Glutamatergic neuron (in vitro differentiated cells): ENCODE results near the gene SLC66A2. TPM values are rescaled to one million over a fixed set of nuclear protein-coding genes. Genes with fewer than 3 reads are reported as not detected.

ENCODE experiments used
- DNase-seq: peaks from one replicate; pipeline ENCODE4 v3.0.0; 2022
- H3K27ac Mint-ChIP-seq: one replicate; pipeline ENCODE4 v1.8.0; 2020; ENCODE audit warnings: mild to moderate bottlenecking, mixed read lengths, inconsistent platforms; ENCODE audit not compliant: unreplicated experiment
- H3K27me3 Mint-ChIP-seq: one replicate; pipeline ENCODE4 v1.8.0; 2020; ENCODE audit warnings: mild to moderate bottlenecking, moderate library complexity, mixed read lengths, inconsistent platforms; ENCODE audit not compliant: unreplicated experiment
- H3K36me3 Mint-ChIP-seq: one replicate; pipeline ENCODE4 v1.8.0; 2020; ENCODE audit warnings: mild to moderate bottlenecking, mixed read lengths, inconsistent platforms; ENCODE audit not compliant: unreplicated experiment
- H3K4me1 Mint-ChIP-seq: one replicate; pipeline ENCODE4 v1.8.0; 2020; ENCODE audit warnings: mild to moderate bottlenecking, low read depth, mixed read lengths, inconsistent platforms; ENCODE audit not compliant: unreplicated experiment
- H3K4me3 Mint-ChIP-seq: one replicate; pipeline ENCODE4 v1.8.0; 2020; ENCODE audit warnings: mild to moderate bottlenecking, mixed read lengths, inconsistent platforms; ENCODE audit not compliant: unreplicated experiment
- H3K9me3 Mint-ChIP-seq: one replicate; pipeline ENCODE4 v1.8.0; 2020; ENCODE audit warnings: mild to moderate bottlenecking, moderate library complexity, mixed read lengths, inconsistent platforms; ENCODE audit not compliant: unreplicated experiment
- total RNA-seq: library from RNA; stranded (reverse); fragmentation: NEBNext Ultra II Directional; extraction: Animal tissue kit (Norgen Biotek cat#: 25700); gene quantifications from one replicate; pipeline ENCODE4 v1.2.1, GENCODE V29; 2021; ENCODE audit not compliant: unreplicated experiment
- TF ChIP-seq, protein P1 (sequence below): fragments of 200-600 bp; sonication (generic); IDR thresholded peaks from one replicate; pipeline ENCODE4 v1.5.0; 2021; ENCODE audit not compliant: partially characterized antibody, unreplicated experiment

The SLC66A2 gene
- total RNA-seq, 1 donor from 2014 or later = 56.6 TPM

- Mint-ChIP-seq H3K4me3 (no peak overlapping the region), H3K9me3 (peaks cover 31% of the 10 kb centered on the region), H3K4me1 (peaks cover 25% of the 10 kb centered on the region), H3K27me3 (peaks cover 13% of the 10 kb centered on the region), H3K27ac (no peak overlapping the region), H3K36me3 (peaks cover 43% of the 10 kb centered on the region)
- DNase-seq = no peak
- TF ChIP-seq, protein P1, sequence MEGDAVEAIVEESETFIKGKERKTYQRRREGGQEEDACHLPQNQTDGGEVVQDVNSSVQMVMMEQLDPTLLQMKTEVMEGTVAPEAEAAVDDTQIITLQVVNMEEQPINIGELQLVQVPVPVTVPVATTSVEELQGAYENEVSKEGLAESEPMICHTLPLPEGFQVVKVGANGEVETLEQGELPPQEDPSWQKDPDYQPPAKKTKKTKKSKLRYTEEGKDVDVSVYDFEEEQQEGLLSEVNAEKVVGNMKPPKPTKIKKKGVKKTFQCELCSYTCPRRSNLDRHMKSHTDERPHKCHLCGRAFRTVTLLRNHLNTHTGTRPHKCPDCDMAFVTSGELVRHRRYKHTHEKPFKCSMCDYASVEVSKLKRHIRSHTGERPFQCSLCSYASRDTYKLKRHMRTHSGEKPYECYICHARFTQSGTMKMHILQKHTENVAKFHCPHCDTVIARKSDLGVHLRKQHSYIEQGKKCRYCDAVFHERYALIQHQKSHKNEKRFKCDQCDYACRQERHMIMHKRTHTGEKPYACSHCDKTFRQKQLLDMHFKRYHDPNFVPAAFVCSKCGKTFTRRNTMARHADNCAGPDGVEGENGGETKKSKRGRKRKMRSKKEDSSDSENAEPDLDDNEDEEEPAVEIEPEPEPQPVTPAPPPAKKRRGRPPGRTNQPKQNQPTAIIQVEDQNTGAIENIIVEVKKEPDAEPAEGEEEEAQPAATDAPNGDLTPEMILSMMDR = no peak
Measured at GRCh38 chr18:79930020-79930642, 21.3 kb downstream of the SLC66A2 start.

- no peak for DNase-seq
- Mint-ChIP-seq H3K4me3 (no peak overlapping the region), H3K4me1 (peaks cover 16% of the 10 kb centered on the region), H3K27ac (no peak overlapping the region), H3K36me3 (peaks cover 43% of the 10 kb centered on the region), H3K9me3 (peaks cover 34% of the 10 kb centered on the region), H3K27me3 (peaks cover 7% of the 10 kb centered on the region)
- TF ChIP-seq, protein P1 = no peak
Measured at GRCh38 chr18:79928563-79928960, 22.9 kb downstream of the SLC66A2 start.

- peaks cover 37% of the 10 kb centered on the region for H3K36me3 Mint-ChIP-seq
- TF ChIP-seq, protein P1 = no peak
- H3K27me3 Mint-ChIP-seq = peaks cover 7% of the 10 kb centered on the region
- no peak overlapping the region for H3K27ac Mint-ChIP-seq
- peaks cover 15% of the 10 kb centered on the region for H3K4me1 Mint-ChIP-seq
- H3K9me3 Mint-ChIP-seq = peaks cover 32% of the 10 kb centered on the region
- no peak for DNase-seq
- H3K4me3 Mint-ChIP-seq = no peak overlapping the region
Measured at GRCh38 chr18:79927607-79928562, 23.6 kb downstream of the SLC66A2 start.

DNA sequence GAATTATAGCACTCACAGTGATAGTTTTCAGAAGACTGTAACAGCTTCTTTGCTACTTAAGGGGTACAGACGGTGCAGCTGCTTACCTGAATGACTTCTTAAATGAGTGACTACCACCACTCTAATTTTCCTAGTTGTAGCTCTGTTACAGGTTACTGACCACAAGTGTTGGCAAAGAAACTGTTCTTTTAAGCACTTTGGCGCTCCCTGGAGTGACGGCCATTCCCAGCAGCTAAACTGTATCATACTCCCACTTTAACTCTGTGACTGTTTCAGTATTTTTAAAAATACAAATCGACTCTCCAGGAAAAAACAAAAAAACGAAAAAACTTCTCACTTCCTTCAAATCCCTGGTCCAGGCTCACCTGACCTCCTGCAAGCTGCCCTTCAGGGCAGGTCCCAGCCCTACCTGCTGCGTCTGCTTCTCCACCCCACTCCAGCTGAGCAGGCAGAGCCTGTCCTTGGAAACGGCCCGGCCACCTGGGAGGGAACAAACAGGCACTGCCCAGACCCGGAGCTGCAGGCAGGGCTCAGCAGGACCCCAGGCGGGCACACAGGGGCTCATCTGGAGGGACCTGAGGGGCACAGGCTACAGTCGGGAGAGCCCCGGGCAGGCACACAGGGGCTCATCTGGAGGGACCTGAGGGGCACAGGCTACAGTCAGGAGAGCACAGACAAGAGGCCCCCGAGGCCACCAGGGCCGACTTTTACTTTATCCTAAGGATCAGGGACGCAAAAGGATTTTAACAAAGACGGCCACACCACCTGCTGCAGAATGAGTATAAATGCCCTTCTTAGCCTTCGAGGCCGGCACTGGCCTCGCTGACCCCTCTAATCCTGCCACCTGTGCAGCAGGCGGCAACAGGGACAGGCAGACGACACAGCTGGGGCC is 24.5 kb downstream of the SLC66A2 start:
- Mint-ChIP-seq H3K4me3 (no peak overlapping the region), H3K4me1 (peaks cover 15% of the 10 kb centered on the region), H3K9me3 (peaks cover 30% of the 10 kb centered on the region), H3K27me3 (peaks cover 7% of the 10 kb centered on the region), H3K27ac (no peak overlapping the region), H3K36me3 (peaks cover 27% of the 10 kb centered on the region)
- TF ChIP-seq, protein P1 = no peak
- DNase-seq = no peak
